Breast epithelium (tissue), 4 donors: ENCODE results near the gene FAM83B. TPM values are rescaled to one million over a fixed set of nuclear protein-coding genes. Genes with fewer than 3 reads are reported as not detected.
"Not testable (repeated sequence)": the region's sequence is repeated elsewhere in the genome, so short reads cannot be mapped to it uniquely, and the experiment has no call there.

Experiments
- DNase-seq, 2 donors: peaks; one replicate each; pipeline ENCODE4 v3.0.0-alpha.2; 2019; ENCODE audit warnings: low spot score in 2 of 2
- H3K27ac ChIP-seq, 2 donors: fragments of 200-600 bp; sonication (generic) in 1 of 2; one replicate each; pipeline ENCODE4 v1.5.1; 2016 to 2019; ENCODE audit warnings: mild to moderate bottlenecking in 1 of 2
- H3K27me3 ChIP-seq, 2 donors: fragments of 200-600 bp; sonication (generic) in 1 of 2; one replicate each; pipeline versions ENCODE4 v1.5.1 to v1.6.0; 2017 to 2019; ENCODE audit warnings: control low read depth in 1 of 2, mild to moderate bottlenecking in 1 of 2
- H3K36me3 ChIP-seq: fragments of 200-600 bp; one replicate; pipeline ENCODE4 v1.5.1; 2019
- H3K4me1 ChIP-seq, 2 donors: fragments of 200-600 bp; sonication (generic); one replicate each; pipeline ENCODE4 v1.5.1; 2016 to 2019; ENCODE audit warnings: control low read depth in 1 of 2
- H3K4me3 ChIP-seq, 3 donors: fragments of 200-600 bp; sonication (generic); 1 replicate in 2 of 3; 2 replicates in 1 of 3; pipeline ENCODE4 v1.5.1; 2016 to 2019; ENCODE audit warnings: mild to moderate bottlenecking in 3 of 3, moderate library complexity in 2 of 3
- H3K9me3 ChIP-seq, 2 donors: fragments of 200-600 bp; sonication (generic) in 1 of 2; one replicate each; pipeline ENCODE4 v1.5.1; 2016 to 2019; ENCODE audit warnings: control low read depth in 1 of 2
- POLR2A ChIP-seq: fragments of 450-650 bp; IDR thresholded peaks from one replicate; pipeline ENCODE4 v1.6.1; 2016; ENCODE audit warnings: antibody characterized with exemption, mild to moderate bottlenecking, moderate library complexity
- POLR2AphosphoS5 ChIP-seq, 3 donors: sonication (generic); formaldehyde crosslinking; IDR thresholded peaks; one replicate each; pipeline ENCODE4 v1.6.1; 2017; ENCODE audit warnings: antibody characterized with exemption in 3 of 3
- intact Hi-C: fragments of 100-400 bp; cut with DNase I; formaldehyde crosslinking; loops from one replicate; pipeline ENCODE4 v1.15.1; 2023; ENCODE audit warnings: low total_unique reads
- total RNA-seq, 3 donors: library from RNA; depleted of rRNA; stranded (reverse); fragments of >200 nt; gene quantifications; one replicate each; pipeline ENCODE4 v1.1.0, GENCODE V29; 2016
- TF ChIP-seq, protein P1 (sequence below), 3 donors: fragments of 450-650 bp; IDR thresholded peaks; one replicate each; pipeline ENCODE4 v1.5.1; 2016 to 2017; ENCODE audit warnings: antibody characterized with exemption in 3 of 3, mild to moderate bottlenecking in 3 of 3, moderate library complexity in 3 of 3

The FAM83B gene
- total RNA-seq, 3 donors from 2014 or later = 0.16 to 13.6 (median 8.8) TPM

GRCh38 chr6:54935739-54936138, 89.2 kb downstream of the FAM83B start:
- no peak for DNase-seq
- H3K36me3 ChIP-seq = no peaks in the 10 kb centered on the region
- intact Hi-C loops = no loop called here

DNA sequence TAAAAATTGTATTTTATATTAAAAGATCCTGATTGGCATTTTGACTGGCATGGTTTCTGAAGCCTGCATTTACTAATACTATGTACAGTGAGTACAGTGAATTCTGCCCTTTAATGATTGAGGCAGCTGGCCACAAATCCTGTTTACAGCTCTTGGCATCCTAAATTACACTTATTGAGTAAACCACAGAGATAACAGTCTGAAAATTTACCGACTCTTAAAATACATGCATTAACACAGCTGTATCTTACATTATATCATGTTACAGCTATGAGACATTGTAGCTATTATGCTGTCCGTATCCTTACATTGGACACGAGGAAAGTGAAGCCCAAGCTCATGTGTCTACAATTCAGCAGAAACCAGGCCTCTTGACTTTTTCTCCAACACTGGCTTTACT, 90.8 kb downstream of the FAM83B start:
- DNase-seq = no peak
- peaks cover 0 to 7% of the 10 kb centered on the region in 2 donors for H3K9me3 ChIP-seq
- no peak overlapping the region for H3K4me3 ChIP-seq
- no peaks in the 10 kb centered on the region for H3K27me3 ChIP-seq
- H3K27ac ChIP-seq = no peak overlapping the region
- intact Hi-C loops = no loop called here
- TF ChIP-seq POLR2A (no peak), POLR2AphosphoS5 (IDR thresholded peaks at IDR 0.05) (no peak)
- TF ChIP-seq, protein P1, sequence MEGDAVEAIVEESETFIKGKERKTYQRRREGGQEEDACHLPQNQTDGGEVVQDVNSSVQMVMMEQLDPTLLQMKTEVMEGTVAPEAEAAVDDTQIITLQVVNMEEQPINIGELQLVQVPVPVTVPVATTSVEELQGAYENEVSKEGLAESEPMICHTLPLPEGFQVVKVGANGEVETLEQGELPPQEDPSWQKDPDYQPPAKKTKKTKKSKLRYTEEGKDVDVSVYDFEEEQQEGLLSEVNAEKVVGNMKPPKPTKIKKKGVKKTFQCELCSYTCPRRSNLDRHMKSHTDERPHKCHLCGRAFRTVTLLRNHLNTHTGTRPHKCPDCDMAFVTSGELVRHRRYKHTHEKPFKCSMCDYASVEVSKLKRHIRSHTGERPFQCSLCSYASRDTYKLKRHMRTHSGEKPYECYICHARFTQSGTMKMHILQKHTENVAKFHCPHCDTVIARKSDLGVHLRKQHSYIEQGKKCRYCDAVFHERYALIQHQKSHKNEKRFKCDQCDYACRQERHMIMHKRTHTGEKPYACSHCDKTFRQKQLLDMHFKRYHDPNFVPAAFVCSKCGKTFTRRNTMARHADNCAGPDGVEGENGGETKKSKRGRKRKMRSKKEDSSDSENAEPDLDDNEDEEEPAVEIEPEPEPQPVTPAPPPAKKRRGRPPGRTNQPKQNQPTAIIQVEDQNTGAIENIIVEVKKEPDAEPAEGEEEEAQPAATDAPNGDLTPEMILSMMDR (IDR thresholded peaks at IDR 0.05) = no peak
- H3K4me1 ChIP-seq = no peaks in the 10 kb centered on the region
- no peaks in the 10 kb centered on the region for H3K36me3 ChIP-seq

More at GRCh38 chr6:54935739-54936138, 89.2 kb downstream of the FAM83B start:
- TF ChIP-seq POLR2AphosphoS5 (IDR thresholded peaks at IDR 0.05) = no peak
- H3K27ac ChIP-seq = no peak overlapping the region
- H3K4me3 ChIP-seq = no peak overlapping the region
- H3K4me1 ChIP-seq = no peaks in the 10 kb centered on the region
- peaks cover 0 to 11% of the 10 kb centered on the region in 2 donors for H3K9me3 ChIP-seq
- H3K27me3 ChIP-seq = no peaks in the 10 kb centered on the region

DNA sequence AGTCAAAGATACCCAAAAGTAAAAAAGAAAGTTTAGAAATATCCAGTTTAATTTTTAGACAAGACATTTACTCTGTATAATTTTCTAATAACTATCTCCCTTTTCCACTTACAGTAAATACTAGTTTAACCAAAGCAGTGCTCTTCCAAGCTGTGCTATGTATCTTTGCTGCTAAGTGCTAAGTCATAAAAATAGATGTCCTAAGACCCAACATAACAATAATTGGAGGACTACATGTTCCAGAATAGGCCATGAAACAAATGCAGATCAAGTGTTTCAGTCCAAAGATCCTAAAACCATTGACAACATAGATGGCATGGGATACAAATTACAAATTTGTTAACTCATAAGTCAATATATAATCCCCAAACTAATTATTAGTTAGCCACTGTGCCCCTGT, 111.1 kb downstream of the FAM83B start:
- Histone ChIP-seq H3K4me3 (no peak overlapping the region), H3K36me3 (no peaks in the 10 kb centered on the region), H3K27ac (no peak overlapping the region), H3K27me3 (no peaks in the 10 kb centered on the region), H3K4me1 (no peaks in the 10 kb centered on the region), H3K9me3 (no peaks in the 10 kb centered on the region)
- no peak for TF ChIP-seq POLR2A
- TF ChIP-seq POLR2AphosphoS5 (IDR thresholded peaks at IDR 0.05) = no peak
- TF ChIP-seq, protein P1 (IDR thresholded peaks at IDR 0.05) = no peak
- no peak for DNase-seq
- intact Hi-C loops = no loop called here

- no peak for DNase-seq
- no peaks in the 10 kb centered on the region for H3K27me3 ChIP-seq
- intact Hi-C loops = no loop called here
- H3K27ac ChIP-seq = no peak overlapping the region
- no peaks in the 10 kb centered on the region for H3K36me3 ChIP-seq
- no peaks in the 10 kb centered on the region for H3K9me3 ChIP-seq
- H3K4me3 ChIP-seq = no peak overlapping the region
- H3K4me1 ChIP-seq = no peaks in the 10 kb centered on the region
- TF ChIP-seq POLR2AphosphoS5 (IDR thresholded peaks at IDR 0.05) = no peak
Observed at GRCh38 chr6:54958446-54958845, 111.9 kb downstream of the FAM83B start.

DNA sequence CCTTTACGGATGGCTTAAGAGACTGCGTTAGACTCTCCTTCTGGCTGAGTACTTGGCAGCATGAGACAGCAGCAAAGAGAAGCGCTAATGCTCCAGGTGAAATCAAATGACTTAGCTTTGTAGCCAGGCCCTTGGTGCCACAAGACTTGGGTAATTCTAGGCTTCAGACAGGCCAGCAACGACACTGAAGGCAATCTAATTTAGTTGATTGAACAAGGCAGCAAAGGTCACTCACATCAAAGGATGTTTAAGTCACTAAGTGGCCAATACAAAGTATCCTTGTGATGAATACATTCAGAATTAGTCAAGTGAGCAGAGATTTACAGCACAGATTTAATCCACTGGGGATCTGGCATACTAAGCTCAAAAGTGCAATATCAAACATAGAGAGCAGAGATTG, 113.2 kb downstream of the FAM83B start:
- no peaks in the 10 kb centered on the region for H3K27me3 ChIP-seq
- no peaks in the 10 kb centered on the region for H3K9me3 ChIP-seq
- H3K27ac ChIP-seq = no peak overlapping the region
- no peak for DNase-seq
- H3K36me3 ChIP-seq = no peaks in the 10 kb centered on the region
- H3K4me3 ChIP-seq = no peak overlapping the region
- TF ChIP-seq POLR2A (no peak), POLR2AphosphoS5 (IDR thresholded peaks at IDR 0.05) (no peak)
- TF ChIP-seq, protein P1 (IDR thresholded peaks at IDR 0.05) = no peak
- no peaks in the 10 kb centered on the region for H3K4me1 ChIP-seq
- intact Hi-C loops = no loop called here

- DNase-seq, H3K9me3 ChIP-seq, H3K27ac ChIP-seq, H3K4me3 ChIP-seq, intact Hi-C loops, H3K36me3 ChIP-seq, H3K27me3 ChIP-seq, H3K4me1 ChIP-seq: not testable (repeated sequence)
Observed at GRCh38 chr6:54961372-54961771, 114.8 kb downstream of the FAM83B start.

- H3K36me3 ChIP-seq = peaks cover 4% of the 10 kb centered on the region
- no peak overlapping the region for H3K27ac ChIP-seq
- no peak overlapping the region for H3K4me3 ChIP-seq
- no peaks in the 10 kb centered on the region for H3K4me1 ChIP-seq
- TF ChIP-seq POLR2A = no peak
- TF ChIP-seq, protein P1 (IDR thresholded peaks at IDR 0.05) = no peak
- TF ChIP-seq POLR2AphosphoS5 (IDR thresholded peaks at IDR 0.05) = no peak
- no peak for DNase-seq
- H3K27me3 ChIP-seq = no peaks in the 10 kb centered on the region
- no peaks in the 10 kb centered on the region for H3K9me3 ChIP-seq
- intact Hi-C loops = no loop called here
Observed at GRCh38 chr6:54970337-54970736, 123.8 kb downstream of the FAM83B start.
